Hippocampal formation (tissue), 2 donors: ENCODE results near the gene PCDHGB3.
"Not testable (repeated sequence)": the region's sequence is repeated elsewhere in the genome, so short reads cannot be mapped to it uniquely, and the experiment has no call there.

Experiments used
- DNase-seq, 2 donors: peaks; one replicate each; lab custom pipeline; 2025; lab: John Stamatoyannopoulos, UW

Gene PCDHGB3

GRCh38 chr5:141356950-141357349 lies 13.1 kb upstream of the PCDHGB3 start:
- no peak for DNase-seq

- no peak for DNase-seq
Observed at GRCh38 chr5:141359790-141360426, 10.1 kb upstream of the PCDHGB3 start, which contains the start of gene PCDHGB2. Gene PCDHGB2, plus strand, starts transcription at chr5:141359994. Its CDS starts 142 bp downstream, at chr5:141360136.

- no peak for DNase-seq
Observed at GRCh38 chr5:141360685-141361084, 9.4 kb upstream of the PCDHGB3 start.

- no peak for DNase-seq
Observed at GRCh38 chr5:141362719-141363118, 7.3 kb upstream of the PCDHGB3 start.

- DNase-seq: no peak
Observed at GRCh38 chr5:141363952-141364660, 5.9 kb upstream of the PCDHGB3 start, which contains the start of gene PCDHGA5. Gene PCDHGA5, plus strand, starts transcription at chr5:141364162. Its CDS starts 169 bp downstream, at chr5:141364331.

- no peak for DNase-seq
Observed at GRCh38 chr5:141366016-141366896, 3.8 kb upstream of the PCDHGB3 start.

- no peak for DNase-seq
Observed at GRCh38 chr5:141371572-141372475, 1.8 kb downstream of the PCDHGB3 start.

- DNase-seq: no peak
Observed at GRCh38 chr5:141373673-141374317, 3.8 kb downstream of the PCDHGB3 start, which contains the start of gene PCDHGA6. Gene PCDHGA6, plus strand, starts transcription at chr5:141373891. Its CDS starts 193 bp downstream, at chr5:141374084.

- DNase-seq: no peak
Observed at GRCh38 chr5:141374627-141375026, 4.6 kb downstream of the PCDHGB3 start.

GRCh38 chr5:141375444-141376155 lies 5.6 kb downstream of the PCDHGB3 start:
- not testable (repeated sequence) for DNase-seq

GRCh38 chr5:141382469-141383294 lies 12.6 kb downstream of the PCDHGB3 start, which contains the start of gene PCDHGA7:
Gene PCDHGA7, plus strand, starts transcription at chr5:141382742. Its CDS starts 158 bp downstream, at chr5:141382900.
- DNase-seq: no peak

- no peak for DNase-seq
Observed at GRCh38 chr5:141383345-141383744, 13.3 kb downstream of the PCDHGB3 start.

- DNase-seq: no peak
Observed at GRCh38 chr5:141384471-141385267, 14.6 kb downstream of the PCDHGB3 start.

GRCh38 chr5:141387557-141388311 lies 17.7 kb downstream of the PCDHGB3 start, which contains the start of gene PCDHGB4:
Gene PCDHGB4, plus strand, starts transcription at chr5:141387698. Its CDS starts 187 bp downstream, at chr5:141387885.
- DNase-seq: not testable (repeated sequence)

GRCh38 chr5:141388661-141389060 lies 18.6 kb downstream of the PCDHGB3 start:
- DNase-seq: no peak

- no peak for DNase-seq
Observed at GRCh38 chr5:141389153-141390042, 19.4 kb downstream of the PCDHGB3 start.
